Activated CD8-positive, alpha-beta memory T cell treated with anti-CD3 and anti-CD28 coated beads for 48 hours (primary cell): ENCODE measurements around the gene EIF5AL1.
"Not testable (repeated sequence)": the region's sequence is repeated elsewhere in the genome, so short reads cannot be mapped to it uniquely, and the experiment has no call there.

Experiments
- DNase-seq, 3 experiments: peaks; one replicate each; pipeline ENCODE4 v3.0.0-alpha.2; 2020; ENCODE audit warnings: low read depth in 2 of 3, low spot score in 2 of 3

EIF5AL1 gene

GRCh38 chr10:79511891-79512583 lies at the start of gene EIF5AL1:
Gene EIF5AL1, plus strand, starts transcription at chr10:79512533. Its CDS starts 117 bp downstream, at chr10:79512650.
- DNase-seq = not testable (repeated sequence)

GRCh38 chr10:79463578-79464496 lies 48.5 kb upstream of the EIF5AL1 start:
- DNase-seq = no peak

- no peak for DNase-seq
These were observed 47.0 kb upstream of the EIF5AL1 start for GRCh38 chr10:79465341-79465740.

GRCh38 chr10:79468015-79468560 lies 44.2 kb upstream of the EIF5AL1 start:
- no peak for DNase-seq

GRCh38 chr10:79468841-79469585 lies 43.3 kb upstream of the EIF5AL1 start:
- no peak for DNase-seq

GRCh38 chr10:79470096-79470495 lies 42.2 kb upstream of the EIF5AL1 start:
- DNase-seq = no peak

GRCh38 chr10:79471776-79472175 lies 40.6 kb upstream of the EIF5AL1 start:
- DNase-seq = no peak

- DNase-seq = no peak
These were observed 39.9 kb upstream of the EIF5AL1 start for GRCh38 chr10:79472449-79472848.

- DNase-seq = no peak
These were observed 39.4 kb upstream of the EIF5AL1 start for GRCh38 chr10:79472951-79473350.

GRCh38 chr10:79473496-79474095 lies 38.7 kb upstream of the EIF5AL1 start:
- no peak for DNase-seq

GRCh38 chr10:79475119-79475653 lies 37.1 kb upstream of the EIF5AL1 start:
- no peak for DNase-seq

GRCh38 chr10:79475877-79476276 lies 36.5 kb upstream of the EIF5AL1 start:
- DNase-seq = no peak

- DNase-seq = no peak
These were observed 35.7 kb upstream of the EIF5AL1 start for GRCh38 chr10:79476645-79477044.

- no peak for DNase-seq
These were observed 34.9 kb upstream of the EIF5AL1 start for GRCh38 chr10:79477456-79477855.

GRCh38 chr10:79479283-79479909 lies 32.9 kb upstream of the EIF5AL1 start:
- no peak for DNase-seq

- no peak for DNase-seq
These were observed 30.0 kb upstream of the EIF5AL1 start for GRCh38 chr10:79482304-79482703.

GRCh38 chr10:79482741-79483140 lies 29.6 kb upstream of the EIF5AL1 start:
- DNase-seq = no peak

GRCh38 chr10:79483299-79483698 lies 29.0 kb upstream of the EIF5AL1 start:
- DNase-seq = no peak

GRCh38 chr10:79483948-79484347 lies 28.4 kb upstream of the EIF5AL1 start:
- no peak for DNase-seq

- DNase-seq = no peak
These were observed 27.9 kb upstream of the EIF5AL1 start for GRCh38 chr10:79484476-79484875.
